Transverse colon (tissue), 3 donors: ENCODE measurements around the gene E2F4.

Experiments
- EP300 ChIP-seq: sonication (generic); formaldehyde crosslinking; IDR thresholded peaks from one replicate; pipeline ENCODE4 v1.6.1; 2017; ENCODE audit warnings: antibody characterized with exemption, low read depth
- POLR2AphosphoS5 ChIP-seq, 3 donors: sonication (generic); formaldehyde crosslinking; IDR thresholded peaks; one replicate each; pipeline ENCODE4 v1.6.1; 2016; ENCODE audit warnings: antibody characterized with exemption in 3 of 3

DNA sequence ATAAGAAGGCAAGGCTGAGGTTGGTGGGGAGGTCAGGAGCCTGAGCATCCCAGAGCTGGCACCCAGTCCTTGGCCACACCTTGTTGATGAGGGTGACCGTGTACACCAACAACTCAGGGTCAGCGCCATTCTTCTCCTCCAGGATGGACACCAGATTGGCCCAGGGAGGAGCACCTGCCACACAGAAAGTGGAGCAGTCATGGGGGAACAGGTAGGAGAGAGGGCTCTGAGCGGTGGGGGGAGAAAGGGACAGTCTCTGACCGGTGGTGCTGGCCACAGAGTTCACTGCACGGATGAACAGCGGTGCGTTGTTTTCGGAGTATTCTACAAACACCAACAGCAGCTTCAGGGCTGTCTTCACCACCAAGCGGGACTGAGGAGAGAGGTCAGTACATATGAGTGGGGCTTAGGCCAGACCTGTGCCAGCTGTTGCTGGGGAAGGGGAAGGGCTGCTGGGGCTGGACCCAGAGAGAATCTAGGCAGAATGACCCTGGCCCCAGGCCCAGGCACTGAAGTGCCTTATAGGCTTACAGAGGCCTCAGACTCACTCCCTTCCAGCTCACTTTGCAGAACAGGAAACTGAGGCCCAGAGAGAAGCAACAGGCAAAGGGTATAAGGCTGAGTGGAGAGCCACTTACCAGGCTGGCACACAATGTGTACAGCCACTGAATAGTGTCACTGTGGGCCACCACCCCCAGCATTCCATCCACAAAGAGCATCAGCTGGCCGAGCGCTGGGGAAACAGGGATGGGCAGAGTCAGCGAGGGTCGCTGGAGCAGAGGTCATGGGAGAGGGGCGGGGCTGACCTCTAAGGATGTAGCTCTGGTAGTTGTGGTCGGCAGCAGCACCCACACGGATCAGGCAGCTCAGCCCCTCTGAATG is 45.7 kb downstream of the E2F4 start:
- TF ChIP-seq EP300 = no peak
- no peak for TF ChIP-seq POLR2AphosphoS5 (IDR thresholded peaks at IDR 0.05)
